ENCODE data around the gene ATF2.

ATF2 gene, protein sequence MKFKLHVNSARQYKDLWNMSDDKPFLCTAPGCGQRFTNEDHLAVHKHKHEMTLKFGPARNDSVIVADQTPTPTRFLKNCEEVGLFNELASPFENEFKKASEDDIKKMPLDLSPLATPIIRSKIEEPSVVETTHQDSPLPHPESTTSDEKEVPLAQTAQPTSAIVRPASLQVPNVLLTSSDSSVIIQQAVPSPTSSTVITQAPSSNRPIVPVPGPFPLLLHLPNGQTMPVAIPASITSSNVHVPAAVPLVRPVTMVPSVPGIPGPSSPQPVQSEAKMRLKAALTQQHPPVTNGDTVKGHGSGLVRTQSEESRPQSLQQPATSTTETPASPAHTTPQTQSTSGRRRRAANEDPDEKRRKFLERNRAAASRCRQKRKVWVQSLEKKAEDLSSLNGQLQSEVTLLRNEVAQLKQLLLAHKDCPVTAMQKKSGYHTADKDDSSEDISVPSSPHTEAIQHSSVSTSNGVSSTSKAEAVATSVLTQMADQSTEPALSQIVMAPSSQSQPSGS

GRCh38 chr2:175167792-175168563 lies at the start of gene ATF2:
TSS of gene ATF2 (minus strand) at chr2:175168203. CDS start at chr2:175136443, 31,760 bp downstream.
- DNase-seq = peak; percentile 99

DNA sequence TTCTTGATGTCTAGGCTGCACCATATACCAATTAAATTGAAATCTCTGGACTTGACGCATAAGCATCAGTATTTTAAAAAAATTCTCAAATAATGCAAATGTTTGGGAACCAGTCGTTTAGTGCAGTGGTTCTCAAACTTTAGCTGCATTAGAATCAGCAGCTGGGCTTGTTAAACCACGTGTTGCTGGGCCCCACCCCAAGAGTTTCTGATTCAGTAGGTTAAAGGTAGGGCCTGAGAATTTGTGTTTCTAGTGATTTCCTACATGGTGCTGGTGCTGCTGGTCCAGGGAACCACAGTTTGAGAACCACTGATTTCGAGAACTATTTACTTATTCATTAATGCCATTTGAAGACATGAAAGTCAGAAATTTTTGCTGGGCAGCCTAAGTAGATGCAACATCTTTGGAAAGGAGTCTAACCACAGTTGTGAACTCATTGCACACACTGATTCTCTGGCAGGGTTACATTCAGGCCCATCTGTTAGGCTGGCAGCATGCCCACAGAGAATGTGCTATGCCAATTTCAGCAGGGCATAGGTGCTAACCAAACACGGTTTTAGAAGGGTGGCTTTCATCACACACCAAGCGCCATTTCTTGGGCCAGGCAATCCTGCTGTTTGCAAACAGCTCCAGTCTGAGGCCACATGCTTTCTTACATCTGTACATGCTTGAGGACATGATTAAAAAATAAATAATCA lies 39.9 kb upstream of the ATF2 start:
- peak; percentile 24 for DNase-seq

GRCh38 chr2:175206866-175207265 lies 38.9 kb upstream of the ATF2 start:
- DNase-seq = no peak

DNA sequence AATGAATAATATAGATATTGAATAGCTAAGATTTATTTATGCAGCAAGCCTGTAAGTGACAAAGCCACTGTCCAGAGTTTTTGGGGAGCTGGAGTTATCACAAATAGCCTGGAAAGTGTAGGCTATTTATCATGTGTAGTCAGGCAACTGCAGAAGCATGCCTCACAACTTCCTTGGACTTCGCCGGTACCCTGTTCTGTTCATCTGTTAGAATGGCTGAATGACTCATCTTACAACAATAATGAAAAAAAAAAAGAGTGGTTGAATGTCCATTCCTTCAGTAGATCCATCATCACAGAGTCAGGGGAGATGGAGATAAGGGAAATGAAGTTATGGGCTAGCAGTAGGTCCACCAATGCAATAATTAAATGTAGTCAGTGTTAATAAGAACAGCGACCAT lies 37.5 kb upstream of the ATF2 start:
- no peak for DNase-seq

GRCh38 chr2:175203621-175204496 lies 35.9 kb upstream of the ATF2 start:
- peak; percentile 45 for DNase-seq

DNA sequence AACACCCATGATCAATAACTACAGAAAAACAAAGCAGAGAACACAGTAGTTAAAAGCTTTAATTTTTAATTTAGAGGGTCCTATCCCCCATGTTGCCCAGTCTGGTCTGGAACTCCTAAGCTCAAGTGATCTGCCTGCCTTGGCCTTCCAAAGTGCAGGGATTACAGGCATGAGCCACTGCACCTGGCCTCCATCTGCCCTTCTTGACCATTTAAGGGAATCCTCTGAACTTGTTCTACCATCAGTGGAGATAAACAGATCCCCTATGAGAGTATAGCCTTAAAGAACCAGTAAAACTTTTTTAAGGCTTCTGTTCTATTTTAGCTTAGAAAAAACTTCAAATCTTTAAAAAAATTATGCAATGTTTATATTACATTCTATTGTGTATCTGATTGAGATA lies 27.0 kb upstream of the ATF2 start:
- no peak for DNase-seq

GRCh38 chr2:175188761-175189160 lies 20.8 kb upstream of the ATF2 start:
- no peak for DNase-seq

DNA sequence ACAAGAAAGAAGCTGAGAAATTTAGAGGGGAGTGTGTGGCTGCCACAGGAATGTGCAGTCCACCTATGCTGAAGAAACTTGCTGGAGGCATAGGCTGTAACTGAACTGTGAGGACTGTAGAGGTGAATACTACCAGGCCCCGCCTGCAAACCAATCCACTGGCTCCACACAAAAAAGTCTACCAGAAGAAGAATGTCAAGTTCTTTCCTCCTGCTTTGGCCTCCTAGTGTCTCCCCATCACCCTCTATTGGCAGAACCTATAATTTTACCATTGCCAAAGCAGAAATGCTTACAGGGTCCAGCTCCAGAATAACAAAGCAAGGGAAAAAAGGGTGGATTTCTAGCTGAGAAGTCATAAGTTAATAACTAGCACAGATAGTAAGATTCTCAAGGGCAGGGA lies 19.4 kb upstream of the ATF2 start:
- peak; percentile 23 for DNase-seq

- no peak for DNase-seq
Observed at GRCh38 chr2:175183674-175184073, 15.7 kb upstream of the ATF2 start.

DNA sequence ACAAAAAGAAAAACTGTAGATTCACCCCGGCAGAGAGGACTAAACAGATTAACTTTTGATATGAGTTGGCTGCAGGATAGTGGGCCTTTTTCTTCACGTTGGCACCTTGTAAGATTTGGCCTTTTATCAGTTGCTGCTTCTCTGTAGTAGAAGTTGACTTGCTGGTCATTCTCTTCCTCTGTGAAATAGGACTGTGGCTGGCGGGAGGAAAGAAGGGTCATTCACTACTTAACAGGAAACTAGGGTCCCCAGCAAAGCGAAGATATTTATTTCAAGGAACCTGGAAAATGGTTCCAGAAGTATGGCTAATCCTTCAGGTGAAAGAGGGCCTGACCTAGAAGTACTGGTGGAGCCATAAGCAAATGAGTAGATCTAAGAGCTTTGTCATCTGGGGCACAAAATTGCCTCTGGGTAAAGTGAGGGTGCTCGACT lies 13.9 kb upstream of the ATF2 start:
- DNase-seq = no peak

GRCh38 chr2:175181104-175181876 lies 13.3 kb upstream of the ATF2 start, which contains the start of gene ATP5MC3:
TSS of gene ATP5MC3 (minus strand) at chr2:175181710. CDS start at chr2:175181393, 317 bp downstream.
- DNase-seq = peak; percentile 95

DNA sequence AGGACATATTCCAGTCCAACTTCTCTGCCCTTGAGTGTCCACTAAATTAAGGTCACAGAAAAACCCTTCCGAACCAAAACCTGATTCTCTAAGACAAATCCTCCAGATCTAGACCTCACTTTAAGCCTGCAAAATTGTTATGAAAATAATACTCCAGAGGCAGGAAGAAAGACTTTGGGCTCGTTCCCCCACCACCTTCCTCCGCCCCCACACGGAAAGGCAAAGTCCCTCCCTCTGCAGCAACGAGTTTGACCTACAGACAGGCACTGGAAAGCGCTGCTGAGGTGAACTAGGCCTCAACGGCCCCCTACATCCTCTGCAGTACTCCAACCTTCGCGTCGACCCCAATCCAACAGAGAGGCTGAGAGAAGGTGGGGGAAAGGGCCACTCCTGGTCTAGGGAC lies 12.7 kb upstream of the ATF2 start:
- DNase-seq = peak; percentile 45

DNA sequence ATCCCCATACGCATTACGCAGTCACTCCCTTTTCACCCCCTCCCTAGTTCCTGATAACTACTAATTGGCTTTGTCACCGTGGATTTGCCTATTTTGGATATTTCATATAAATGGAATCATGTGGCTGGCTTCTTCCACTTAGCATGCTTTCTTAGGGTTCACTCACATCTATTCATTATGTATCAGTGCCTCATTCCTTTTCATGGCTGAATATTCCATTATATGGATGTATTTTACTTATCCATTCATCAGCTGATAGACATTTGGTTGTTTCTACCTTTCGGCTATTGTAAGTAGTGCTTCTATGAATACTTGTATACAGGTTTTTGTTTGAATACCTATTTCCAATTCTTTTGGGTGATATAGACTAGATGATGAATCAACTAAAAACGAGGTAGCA lies 8.6 kb upstream of the ATF2 start:
- DNase-seq = no peak

- DNase-seq = no peak
Observed at GRCh38 chr2:175175896-175176295, 7.9 kb upstream of the ATF2 start.

GRCh38 chr2:175175320-175175719 lies 7.3 kb upstream of the ATF2 start:
- DNase-seq = no peak

- peak; percentile 13 for DNase-seq
Observed at GRCh38 chr2:175170659-175171304, 2.8 kb upstream of the ATF2 start.

- DNase-seq = no peak
Observed at GRCh38 chr2:175169191-175169590, 1.2 kb upstream of the ATF2 start.

- DNase-seq = no peak
Observed at GRCh38 chr2:175168564-175168945, 552 bp upstream of the ATF2 start.

DNA sequence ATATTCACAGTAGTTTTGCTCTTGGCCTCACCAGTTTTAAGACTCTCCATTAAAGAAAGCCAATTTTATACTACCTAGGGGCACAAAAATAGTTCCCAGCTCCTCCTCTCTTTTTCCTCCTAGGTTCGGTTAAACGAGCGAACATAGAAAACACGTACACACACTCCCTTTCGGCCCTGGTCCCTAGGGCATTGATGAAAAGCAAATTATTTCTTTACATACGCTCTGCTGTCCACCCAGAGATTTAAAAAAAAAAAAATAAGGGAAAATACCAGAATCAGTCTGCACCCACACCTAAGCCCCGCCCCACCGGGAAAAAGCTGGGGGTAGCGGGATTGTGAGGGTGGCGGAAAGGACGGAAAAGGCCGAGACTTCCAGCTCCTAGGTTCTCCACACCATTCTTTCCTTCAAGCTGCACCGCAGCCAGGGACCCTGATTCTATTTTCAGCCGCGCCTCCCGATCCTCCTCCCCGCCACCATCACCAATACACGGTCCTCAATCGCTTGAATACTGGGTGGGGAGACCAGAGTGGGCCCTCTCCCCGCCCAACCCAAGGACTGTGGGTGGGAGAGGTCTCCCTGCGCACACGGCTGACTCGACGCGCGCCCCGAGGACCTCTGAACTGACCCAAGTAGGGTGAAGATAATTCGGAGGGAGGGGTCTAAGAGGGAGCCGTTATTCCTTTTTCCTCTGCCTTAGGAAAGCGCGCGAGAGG lies 769 bp downstream of the ATF2 start:
- no peak for DNase-seq

DNA sequence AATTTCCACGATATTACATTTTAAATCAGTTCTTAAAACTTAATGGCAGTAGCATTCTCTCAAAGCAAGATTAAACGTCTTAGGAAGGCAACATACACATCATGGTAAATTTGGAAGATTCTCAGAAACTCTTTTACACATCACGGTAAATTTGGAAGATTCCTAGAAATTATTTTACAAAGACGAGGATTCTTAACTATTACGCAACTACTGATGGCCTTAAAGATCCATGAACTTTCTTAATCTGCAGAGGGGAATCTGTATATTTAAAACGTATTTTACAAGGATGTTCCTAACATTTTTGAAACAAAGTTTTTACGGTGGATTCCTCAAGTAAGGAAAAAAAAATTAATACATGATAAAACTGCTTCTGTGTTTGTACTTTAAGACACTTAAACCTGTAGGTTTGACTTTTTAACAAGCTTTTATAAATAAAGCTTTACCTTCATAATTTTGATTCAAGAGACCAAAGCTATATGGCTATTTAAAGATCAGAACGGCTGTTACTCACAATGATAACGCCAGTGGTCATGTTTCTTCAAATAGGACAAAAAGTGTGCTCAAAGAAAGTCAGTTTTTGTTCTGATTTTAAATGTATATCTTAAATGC lies 1.7 kb downstream of the ATF2 start:
- no peak for DNase-seq

Measured in CD4-positive, alpha-beta T cell treated with Interleukin-21 for 1 hour (primary cell).